Activated T-helper 2 cell treated with anti-CD3 and anti-CD28 coated beads, Interferon-gamma antibody, Interleukin-2, Interleukin-4, amounts not matched to agents 10 μg/mL and 5 μg/mL and 100 μg/mL, durations not matched to agents 14 hours and 24 hours and 36 hours (primary cell): ENCODE measurements around the gene DCP1B. TPM values are rescaled to one million over a fixed set of nuclear protein-coding genes. Genes with fewer than 3 reads are reported as not detected.
A peak's percentile ranks its signal among the peaks of the same experiment; 100 is the strongest.

Experiments
- DNase-seq: peaks from one replicate; pipeline ENCODE4 v3.0.0; 2021; ENCODE audit warnings: low spot score
- H3K27ac Mint-ChIP-seq: one replicate; pipeline ENCODE4 v1.8.0; 2021; ENCODE audit warnings: mixed read lengths
- H3K27me3 Mint-ChIP-seq: one replicate; pipeline ENCODE4 v1.8.0; 2021; ENCODE audit warnings: low read depth, mixed read lengths
- H3K36me3 Mint-ChIP-seq: one replicate; pipeline ENCODE4 v1.8.0; 2021; ENCODE audit warnings: low read depth, mixed read lengths
- H3K4me1 Mint-ChIP-seq: one replicate; pipeline ENCODE4 v1.8.0; 2021; ENCODE audit warnings: low read depth, mixed read lengths
- H3K4me3 Mint-ChIP-seq: one replicate; pipeline ENCODE4 v1.8.0; 2021; ENCODE audit warnings: low read depth, mild to moderate bottlenecking, moderate library complexity, mixed read lengths
- H3K9me3 Mint-ChIP-seq: one replicate; pipeline ENCODE4 v1.8.0; 2021; ENCODE audit warnings: mixed read lengths
- intact Hi-C: fragments of 100-400 bp; cut with micrococcal nuclease; formaldehyde crosslinking; loops from one replicate; pipeline ENCODE4 v1.15.1; 2023
- total RNA-seq: library from RNA; stranded (reverse); gene quantifications from 2 replicates; pipeline ENCODE4 v1.2.3, GENCODE V29; 2022

Gene DCP1B
- total RNA-seq, 1 donor from 2014 or later: 9.2 TPM

- peaks cover 8% of the 10 kb centered on the region for H3K27me3 Mint-ChIP-seq
- H3K36me3 Mint-ChIP-seq: no peaks in the 10 kb centered on the region
- intact Hi-C loops: no loop called here
- H3K4me1 Mint-ChIP-seq: peaks cover 16% of the 10 kb centered on the region
- DNase-seq: peak; percentile 43
- H3K27ac Mint-ChIP-seq: peak overlapping the region; percentile 74
- H3K4me3 Mint-ChIP-seq: peak overlapping the region; percentile 31
- no peaks in the 10 kb centered on the region for H3K9me3 Mint-ChIP-seq
These were observed 88.9 kb downstream of the DCP1B start for GRCh38 chr12:1915082-1915968.

GRCh38 chr12:1914114-1914911 is 89.9 kb downstream of the DCP1B start:
- H3K27ac Mint-ChIP-seq: no peak overlapping the region
- peaks cover 8% of the 10 kb centered on the region for H3K27me3 Mint-ChIP-seq
- no peak overlapping the region for H3K4me3 Mint-ChIP-seq
- no peaks in the 10 kb centered on the region for H3K36me3 Mint-ChIP-seq
- peak; percentile 7 for DNase-seq
- H3K4me1 Mint-ChIP-seq: peaks cover 16% of the 10 kb centered on the region
- intact Hi-C loops: no loop called here
- H3K9me3 Mint-ChIP-seq: no peaks in the 10 kb centered on the region

GRCh38 chr12:1913377-1914113 is 90.7 kb downstream of the DCP1B start:
- H3K27ac Mint-ChIP-seq: no peak overlapping the region
- H3K36me3 Mint-ChIP-seq: no peaks in the 10 kb centered on the region
- intact Hi-C loops: no loop called here
- H3K27me3 Mint-ChIP-seq: peaks cover 7% of the 10 kb centered on the region
- DNase-seq: peak; percentile 6
- no peak overlapping the region for H3K4me3 Mint-ChIP-seq
- no peaks in the 10 kb centered on the region for H3K9me3 Mint-ChIP-seq
- peaks cover 16% of the 10 kb centered on the region for H3K4me1 Mint-ChIP-seq

- H3K4me3 Mint-ChIP-seq: no peak overlapping the region
- no peak for DNase-seq
- H3K27me3 Mint-ChIP-seq: peaks cover 7% of the 10 kb centered on the region
- no peaks in the 10 kb centered on the region for H3K36me3 Mint-ChIP-seq
- H3K4me1 Mint-ChIP-seq: peaks cover 16% of the 10 kb centered on the region
- no peak overlapping the region for H3K27ac Mint-ChIP-seq
- intact Hi-C loops: no loop called here
- no peaks in the 10 kb centered on the region for H3K9me3 Mint-ChIP-seq
These were observed 91.5 kb downstream of the DCP1B start for GRCh38 chr12:1912580-1913376.

GRCh38 chr12:1911598-1912575 is 92.4 kb downstream of the DCP1B start:
- intact Hi-C loops: no loop called here
- H3K4me1 Mint-ChIP-seq: peaks cover 16% of the 10 kb centered on the region
- H3K9me3 Mint-ChIP-seq: peaks cover 4% of the 10 kb centered on the region
- H3K4me3 Mint-ChIP-seq: no peak overlapping the region
- H3K36me3 Mint-ChIP-seq: no peaks in the 10 kb centered on the region
- no peak overlapping the region for H3K27ac Mint-ChIP-seq
- DNase-seq: no peak
- peaks cover 10% of the 10 kb centered on the region for H3K27me3 Mint-ChIP-seq

GRCh38 chr12:1910468-1910867 is 93.8 kb downstream of the DCP1B start:
- no peak overlapping the region for H3K4me3 Mint-ChIP-seq
- peaks cover 17% of the 10 kb centered on the region for H3K9me3 Mint-ChIP-seq
- H3K4me1 Mint-ChIP-seq: peaks cover 5% of the 10 kb centered on the region
- H3K27ac Mint-ChIP-seq: no peak overlapping the region
- H3K27me3 Mint-ChIP-seq: peaks cover 15% of the 10 kb centered on the region
- intact Hi-C loops: no loop called here
- no peak for DNase-seq
- no peaks in the 10 kb centered on the region for H3K36me3 Mint-ChIP-seq

GRCh38 chr12:1908758-1909157 is 95.5 kb downstream of the DCP1B start:
- H3K4me3 Mint-ChIP-seq: no peak overlapping the region

GRCh38 chr12:1907652-1908611 is 96.3 kb downstream of the DCP1B start:
- intact Hi-C loops: no loop called here
- H3K36me3 Mint-ChIP-seq: no peaks in the 10 kb centered on the region
- peaks cover 18% of the 10 kb centered on the region for H3K27me3 Mint-ChIP-seq
- DNase-seq: peak; percentile 9
- H3K9me3 Mint-ChIP-seq: peaks cover 37% of the 10 kb centered on the region
- no peak overlapping the region for H3K27ac Mint-ChIP-seq
- peak overlapping the region; percentile 37 for H3K4me3 Mint-ChIP-seq
- H3K4me1 Mint-ChIP-seq: no peaks in the 10 kb centered on the region

More at GRCh38 chr12:1908758-1909157, 95.5 kb downstream of the DCP1B start:
- DNase-seq: no peak
- intact Hi-C loops: no loop called here
- peaks cover 15% of the 10 kb centered on the region for H3K27me3 Mint-ChIP-seq
- no peaks in the 10 kb centered on the region for H3K36me3 Mint-ChIP-seq
- H3K27ac Mint-ChIP-seq: no peak overlapping the region
- H3K4me1 Mint-ChIP-seq: no peaks in the 10 kb centered on the region
- peaks cover 31% of the 10 kb centered on the region for H3K9me3 Mint-ChIP-seq

GRCh38 chr12:1906579-1906978 is 97.7 kb downstream of the DCP1B start:
- H3K36me3 Mint-ChIP-seq: no peaks in the 10 kb centered on the region
- no peak overlapping the region for H3K27ac Mint-ChIP-seq
- no peaks in the 10 kb centered on the region for H3K4me1 Mint-ChIP-seq
- H3K27me3 Mint-ChIP-seq: peaks cover 22% of the 10 kb centered on the region
- H3K9me3 Mint-ChIP-seq: peaks cover 42% of the 10 kb centered on the region
- H3K4me3 Mint-ChIP-seq: no peak overlapping the region
- intact Hi-C loops: no loop called here
- DNase-seq: no peak

- no peaks in the 10 kb centered on the region for H3K36me3 Mint-ChIP-seq
- no peaks in the 10 kb centered on the region for H3K4me1 Mint-ChIP-seq
- H3K27ac Mint-ChIP-seq: no peak overlapping the region
- H3K4me3 Mint-ChIP-seq: no peak overlapping the region
- intact Hi-C loops: no loop called here
- H3K27me3 Mint-ChIP-seq: peaks cover 29% of the 10 kb centered on the region
- DNase-seq: no peak
- H3K9me3 Mint-ChIP-seq: peaks cover 49% of the 10 kb centered on the region
These were observed 99.4 kb downstream of the DCP1B start for GRCh38 chr12:1904875-1905274.
